Right lobe of liver (tissue), 4 donors: ENCODE results near the gene SIGLEC1.

ENCODE experiments used
- POLR2A ChIP-seq: fragments of 450-650 bp; IDR thresholded peaks from one replicate; pipeline ENCODE4 v1.6.1; 2017; ENCODE audit warnings: antibody characterized with exemption, mild to moderate bottlenecking
- TF ChIP-seq, protein P1 (sequence below), 4 donors: fragments of 200-600 bp in 3 of 4; fragments of 450-650 bp in 1 of 4; IDR thresholded peaks; one replicate each; pipeline versions ENCODE4 v1.5.1 to v1.8.0; 2016 to 2022; ENCODE audit warnings: antibody characterized with exemption in 4 of 4, mild to moderate bottlenecking in 2 of 4
- donor health status: DM: no; HTN: no; CAD: no.
- donor health status: DM: no; HTN: no; CAD: no.
- donor health status: DM: no; HTN: yes; CAD: no.

DNA sequence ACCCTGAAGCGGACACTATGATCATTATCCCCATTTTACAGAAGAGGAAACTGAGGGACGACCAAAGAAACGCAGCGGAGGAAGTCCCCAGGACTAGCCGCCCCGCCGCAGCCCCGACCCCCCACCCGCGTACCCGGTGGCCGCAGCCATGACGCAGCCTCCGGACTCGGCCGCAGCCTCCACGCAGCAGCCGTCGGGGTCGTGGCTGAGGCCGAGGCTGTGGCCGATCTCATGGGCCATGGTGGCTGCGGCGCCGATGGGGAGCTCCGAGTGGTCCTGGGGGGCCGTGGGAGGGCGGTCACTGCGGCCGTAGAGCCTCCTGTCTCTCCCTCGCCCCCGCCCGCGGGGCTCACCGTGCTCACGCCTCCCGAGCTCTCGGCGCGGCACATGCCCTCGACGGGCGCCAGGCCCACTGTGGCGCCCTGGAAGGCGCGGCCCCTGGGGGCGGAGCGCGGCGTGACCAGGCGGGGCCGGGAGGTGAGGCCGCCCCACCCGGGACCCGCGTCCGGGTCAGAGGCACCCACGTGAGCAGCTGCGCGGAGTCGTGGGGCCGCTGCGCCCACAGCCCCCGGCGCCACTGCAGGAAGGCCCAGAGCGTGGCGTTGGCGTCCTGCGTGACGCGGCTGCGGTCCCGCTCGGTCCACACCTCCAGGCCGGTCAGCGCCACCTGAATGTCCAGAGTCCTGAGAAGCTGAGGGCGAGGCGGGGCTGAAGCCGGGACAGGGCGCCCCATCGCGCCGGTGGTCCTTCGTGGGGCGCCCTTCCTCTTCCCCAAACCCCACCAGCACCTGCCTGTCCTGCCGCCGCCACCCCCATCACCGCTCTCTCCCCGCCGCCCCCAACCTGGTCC is 39.0 kb downstream of the SIGLEC1 start:
- TF ChIP-seq, protein P1, sequence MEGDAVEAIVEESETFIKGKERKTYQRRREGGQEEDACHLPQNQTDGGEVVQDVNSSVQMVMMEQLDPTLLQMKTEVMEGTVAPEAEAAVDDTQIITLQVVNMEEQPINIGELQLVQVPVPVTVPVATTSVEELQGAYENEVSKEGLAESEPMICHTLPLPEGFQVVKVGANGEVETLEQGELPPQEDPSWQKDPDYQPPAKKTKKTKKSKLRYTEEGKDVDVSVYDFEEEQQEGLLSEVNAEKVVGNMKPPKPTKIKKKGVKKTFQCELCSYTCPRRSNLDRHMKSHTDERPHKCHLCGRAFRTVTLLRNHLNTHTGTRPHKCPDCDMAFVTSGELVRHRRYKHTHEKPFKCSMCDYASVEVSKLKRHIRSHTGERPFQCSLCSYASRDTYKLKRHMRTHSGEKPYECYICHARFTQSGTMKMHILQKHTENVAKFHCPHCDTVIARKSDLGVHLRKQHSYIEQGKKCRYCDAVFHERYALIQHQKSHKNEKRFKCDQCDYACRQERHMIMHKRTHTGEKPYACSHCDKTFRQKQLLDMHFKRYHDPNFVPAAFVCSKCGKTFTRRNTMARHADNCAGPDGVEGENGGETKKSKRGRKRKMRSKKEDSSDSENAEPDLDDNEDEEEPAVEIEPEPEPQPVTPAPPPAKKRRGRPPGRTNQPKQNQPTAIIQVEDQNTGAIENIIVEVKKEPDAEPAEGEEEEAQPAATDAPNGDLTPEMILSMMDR (IDR thresholded peaks at IDR 0.05): no peak
- TF ChIP-seq POLR2A: no peak
